Osteoblast (primary cell): ENCODE results near the gene CHD2. TPM values are rescaled to one million over a fixed set of nuclear protein-coding genes. Genes with fewer than 3 reads are reported as not detected.

Experiments used
- DNase-seq: peaks from one replicate; pipeline ENCODE4 v3.0.0; 2011; ENCODE audit warnings: low spot score, mixed read lengths; ENCODE audit not compliant: insufficient read length; ENCODE audit errors: missing footprints
- H2AFZ ChIP-seq: 2 replicates; pipeline ENCODE4 v1.6.0; 2011; ENCODE audit warnings: mild to moderate bottlenecking, low read length
- H3K27ac ChIP-seq: 2 replicates; pipeline ENCODE4 v1.5.1; 2011; ENCODE audit warnings: mild to moderate bottlenecking, low read depth, low read length, moderate library complexity
- H3K27me3 ChIP-seq: 2 replicates; pipeline ENCODE4 v1.6.0; 2012; ENCODE audit warnings: mild to moderate bottlenecking, control low read depth, inconsistent platforms, low read length, moderate library complexity; ENCODE audit not compliant: insufficient read depth
- H3K36me3 ChIP-seq: 2 replicates; pipeline ENCODE4 v1.5.1; 2011; ENCODE audit warnings: mild to moderate bottlenecking, low read length, control low read depth, moderate library complexity; ENCODE audit not compliant: insufficient read depth
- H3K4me1 ChIP-seq: 2 replicates; pipeline ENCODE4 v1.5.1; 2011; ENCODE audit warnings: mild to moderate bottlenecking, low read length, control low read depth, moderate library complexity; ENCODE audit not compliant: insufficient read depth
- H3K4me2 ChIP-seq: 2 replicates; pipeline ENCODE4 v1.6.0; 2011; ENCODE audit warnings: mild to moderate bottlenecking, low read length; ENCODE audit not compliant: insufficient read depth
- H3K4me3 ChIP-seq: fragments of 200-600 bp; sonication (generic); 3 replicates; pipeline ENCODE4 v1.5.1; 2012; ENCODE audit warnings: mild to moderate bottlenecking, low read length, inconsistent platforms; ENCODE audit not compliant: insufficient read depth
- H3K79me2 ChIP-seq: 2 replicates; pipeline ENCODE4 v1.6.0; 2012; ENCODE audit warnings: mild to moderate bottlenecking, low read length, control low read depth, inconsistent platforms; ENCODE audit not compliant: insufficient read depth
- H3K9me3 ChIP-seq: 2 replicates; pipeline ENCODE4 v1.5.1; 2011; ENCODE audit warnings: low read depth, low read length, control low read depth
- H4K20me1 ChIP-seq: 2 replicates; pipeline ENCODE4 v1.6.0; 2012; ENCODE audit warnings: mild to moderate bottlenecking, low read length, control low read depth; ENCODE audit not compliant: insufficient read depth
- total RNA-seq: library from RNA; depleted of rRNA; stranded (reverse); fragments of >200 nt; gene quantifications from 2 replicates; pipeline ENCODE4 v1.2.3, GENCODE V29; 2012
- TF ChIP-seq, protein P1 (sequence below): IDR thresholded peaks from 2 replicates; pipeline ENCODE4 v1.5.1; 2011; ENCODE audit warnings: mild to moderate bottlenecking, low read depth, low read length, moderate library complexity; ENCODE audit errors: extremely low read depth

Gene CHD2
- total RNA-seq, 1 donor: 98.8 TPM

DNA sequence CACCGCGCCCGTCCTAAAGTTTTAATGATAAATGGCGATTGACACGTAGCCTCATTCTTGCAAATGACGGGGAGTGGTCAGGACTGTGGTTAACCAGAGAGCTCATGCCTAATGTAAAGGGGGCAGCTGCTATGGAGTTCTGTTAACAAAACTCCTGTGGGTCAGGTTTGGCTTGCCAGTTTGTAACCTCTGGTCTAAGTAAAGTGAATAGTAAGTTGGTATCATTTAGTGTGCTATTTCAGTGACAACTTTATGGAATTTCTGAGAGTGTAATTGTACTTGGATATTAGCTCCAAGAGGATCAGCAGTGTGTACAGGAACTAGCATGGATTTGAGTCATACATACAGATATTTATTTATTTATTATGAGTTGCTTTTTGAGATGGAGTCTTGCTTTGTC lies 101.0 kb downstream of the CHD2 start:
- no peak overlapping the region for H3K4me3 ChIP-seq
- no peak overlapping the region for H3K4me2 ChIP-seq
- H3K4me1 ChIP-seq: peaks cover 7% of the 10 kb centered on the region
- no peaks in the 10 kb centered on the region for H3K27me3 ChIP-seq
- no peak overlapping the region for H3K27ac ChIP-seq
- no peaks in the 10 kb centered on the region for H3K9me3 ChIP-seq
- TF ChIP-seq, protein P1, sequence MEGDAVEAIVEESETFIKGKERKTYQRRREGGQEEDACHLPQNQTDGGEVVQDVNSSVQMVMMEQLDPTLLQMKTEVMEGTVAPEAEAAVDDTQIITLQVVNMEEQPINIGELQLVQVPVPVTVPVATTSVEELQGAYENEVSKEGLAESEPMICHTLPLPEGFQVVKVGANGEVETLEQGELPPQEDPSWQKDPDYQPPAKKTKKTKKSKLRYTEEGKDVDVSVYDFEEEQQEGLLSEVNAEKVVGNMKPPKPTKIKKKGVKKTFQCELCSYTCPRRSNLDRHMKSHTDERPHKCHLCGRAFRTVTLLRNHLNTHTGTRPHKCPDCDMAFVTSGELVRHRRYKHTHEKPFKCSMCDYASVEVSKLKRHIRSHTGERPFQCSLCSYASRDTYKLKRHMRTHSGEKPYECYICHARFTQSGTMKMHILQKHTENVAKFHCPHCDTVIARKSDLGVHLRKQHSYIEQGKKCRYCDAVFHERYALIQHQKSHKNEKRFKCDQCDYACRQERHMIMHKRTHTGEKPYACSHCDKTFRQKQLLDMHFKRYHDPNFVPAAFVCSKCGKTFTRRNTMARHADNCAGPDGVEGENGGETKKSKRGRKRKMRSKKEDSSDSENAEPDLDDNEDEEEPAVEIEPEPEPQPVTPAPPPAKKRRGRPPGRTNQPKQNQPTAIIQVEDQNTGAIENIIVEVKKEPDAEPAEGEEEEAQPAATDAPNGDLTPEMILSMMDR: no peak
- no peak for DNase-seq
- peaks cover 55% of the 10 kb centered on the region for H3K79me2 ChIP-seq
- H3K36me3 ChIP-seq: peaks cover 94% of the 10 kb centered on the region
- H4K20me1 ChIP-seq: peaks cover 18% of the 10 kb centered on the region
- no peak overlapping the region for H2AFZ ChIP-seq

DNA sequence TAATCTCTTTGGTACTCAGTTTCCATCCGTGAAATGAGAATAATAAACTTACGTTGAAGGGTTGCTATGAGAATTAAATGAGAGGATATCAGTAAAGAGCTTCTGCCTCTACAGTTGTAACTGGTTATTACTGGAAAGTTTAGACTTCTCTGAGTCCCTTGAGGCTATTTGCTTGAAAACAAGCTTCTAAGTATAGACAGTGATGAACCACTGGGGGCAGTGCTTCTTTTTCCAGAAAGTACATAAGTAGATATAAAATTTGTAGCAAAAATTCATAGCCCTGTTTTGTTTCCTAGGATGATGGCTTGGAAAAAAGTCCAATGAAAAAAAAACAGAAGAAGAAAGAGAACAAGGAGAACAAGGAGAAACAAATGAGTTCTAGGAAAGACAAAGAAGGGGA lies 101.8 kb downstream of the CHD2 start:
- DNase-seq: no peak
- TF ChIP-seq, protein P1: peak; percentile 31
- peaks cover 95% of the 10 kb centered on the region for H3K36me3 ChIP-seq
- peaks cover 7% of the 10 kb centered on the region for H3K4me1 ChIP-seq
- H4K20me1 ChIP-seq: peaks cover 23% of the 10 kb centered on the region
- H3K27me3 ChIP-seq: no peaks in the 10 kb centered on the region
- H2AFZ ChIP-seq: no peak overlapping the region
- no peak overlapping the region for H3K4me3 ChIP-seq
- no peak overlapping the region for H3K4me2 ChIP-seq
- H3K79me2 ChIP-seq: peaks cover 57% of the 10 kb centered on the region
- H3K9me3 ChIP-seq: no peaks in the 10 kb centered on the region
- H3K27ac ChIP-seq: peak overlapping the region; percentile 23

DNA sequence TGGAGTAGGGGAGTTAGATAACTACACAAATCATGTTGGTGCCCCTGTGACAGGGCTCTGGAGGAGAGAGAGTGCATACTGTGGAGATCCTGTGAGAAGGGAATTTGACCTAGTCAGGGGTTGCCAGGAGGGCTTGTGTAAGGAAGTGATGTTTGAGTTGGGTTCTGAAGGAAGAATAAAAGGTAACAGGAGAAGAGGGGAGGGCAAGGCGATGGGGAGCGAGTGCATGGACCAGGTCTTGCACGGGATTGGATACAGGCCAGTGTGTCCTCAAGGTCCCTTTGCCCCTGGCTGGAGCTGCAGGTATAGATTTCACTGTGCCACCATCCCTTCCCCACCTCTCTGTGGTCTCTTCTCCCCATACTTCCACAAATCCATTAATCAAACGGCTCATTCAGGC lies 105.0 kb downstream of the CHD2 start:
- Histone ChIP-seq H3K27me3 (no peaks in the 10 kb centered on the region), H3K9me3 (no peaks in the 10 kb centered on the region), H3K4me2 (no peak overlapping the region), H3K79me2 (peaks cover 68% of the 10 kb centered on the region), H2AFZ (no peak overlapping the region), H3K4me3 (no peak overlapping the region), H3K27ac (peak overlapping the region; percentile 13), H3K36me3 (peaks cover 96% of the 10 kb centered on the region), H3K4me1 (peaks cover 7% of the 10 kb centered on the region), H4K20me1 (peaks cover 31% of the 10 kb centered on the region)
- TF ChIP-seq, protein P1: no peak
- no peak for DNase-seq

DNA sequence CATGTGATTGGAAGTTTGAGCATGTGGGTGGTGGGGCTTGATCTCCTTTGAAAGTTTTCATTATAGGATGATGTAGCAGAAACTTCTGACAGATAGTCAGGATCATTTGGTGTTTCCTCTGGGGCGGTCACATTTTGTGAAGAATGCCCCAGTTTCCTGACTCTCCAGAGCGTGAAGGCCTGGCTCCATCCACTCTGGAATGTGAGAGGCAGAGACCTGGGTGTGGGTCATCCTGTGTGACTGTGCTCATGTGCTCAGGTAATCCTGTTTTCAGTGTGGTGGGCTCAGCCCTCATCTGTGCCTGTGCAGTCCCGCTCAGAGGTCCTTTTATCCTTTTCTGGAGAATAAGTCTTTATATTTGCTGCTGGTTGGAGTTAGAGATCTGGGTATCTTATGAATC lies 107.9 kb downstream of the CHD2 start:
- TF ChIP-seq, protein P1: no peak

More for the DNA sequence above, 107.9 kb downstream of the CHD2 start:
- H3K36me3 ChIP-seq: peaks cover 96% of the 10 kb centered on the region
- H2AFZ ChIP-seq: no peak overlapping the region
- H3K4me2 ChIP-seq: no peak overlapping the region
- no peak overlapping the region for H3K27ac ChIP-seq
- H3K4me1 ChIP-seq: peaks cover 7% of the 10 kb centered on the region
- no peaks in the 10 kb centered on the region for H3K9me3 ChIP-seq
- H3K27me3 ChIP-seq: no peaks in the 10 kb centered on the region
- no peak overlapping the region for H3K4me3 ChIP-seq
- H4K20me1 ChIP-seq: peaks cover 37% of the 10 kb centered on the region
- peaks cover 62% of the 10 kb centered on the region for H3K79me2 ChIP-seq
- DNase-seq: no peak
